NOMO-1 treated with dmso at 0.1 percent for 144 hours (cell line): Measurements from ENCODE around the gene PPM1B.
"Not testable (repeated sequence)": the region's sequence is repeated elsewhere in the genome, so short reads cannot be mapped to it uniquely, and the experiment has no call there.

Experiments used
- DNase-seq: peaks from one replicate; lab custom pipeline; 2025; ENCODE audit not compliant: unreplicated experiment; lab: John Stamatoyannopoulos, UW

PPM1B gene

DNA sequence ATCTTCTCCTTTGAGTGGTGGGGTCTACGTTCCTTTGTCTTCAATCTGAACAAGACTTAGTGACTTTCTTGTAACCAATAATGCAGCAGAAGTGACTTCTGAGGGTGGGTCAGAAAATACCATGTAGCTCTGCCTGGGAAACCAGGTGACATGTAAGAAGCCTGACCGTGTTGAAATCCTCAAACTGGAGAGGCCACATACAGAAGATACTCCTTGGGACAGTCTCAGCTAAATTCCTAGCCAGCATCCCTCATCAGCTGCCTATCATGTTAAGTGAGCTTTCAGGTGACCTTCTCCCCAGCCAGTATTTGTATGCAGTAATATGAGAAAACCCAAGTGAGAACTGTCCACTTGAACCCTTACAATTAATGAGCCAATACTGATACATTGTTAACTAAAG, 27.0 kb downstream of the PPM1B start:
- no peak for DNase-seq

DNA sequence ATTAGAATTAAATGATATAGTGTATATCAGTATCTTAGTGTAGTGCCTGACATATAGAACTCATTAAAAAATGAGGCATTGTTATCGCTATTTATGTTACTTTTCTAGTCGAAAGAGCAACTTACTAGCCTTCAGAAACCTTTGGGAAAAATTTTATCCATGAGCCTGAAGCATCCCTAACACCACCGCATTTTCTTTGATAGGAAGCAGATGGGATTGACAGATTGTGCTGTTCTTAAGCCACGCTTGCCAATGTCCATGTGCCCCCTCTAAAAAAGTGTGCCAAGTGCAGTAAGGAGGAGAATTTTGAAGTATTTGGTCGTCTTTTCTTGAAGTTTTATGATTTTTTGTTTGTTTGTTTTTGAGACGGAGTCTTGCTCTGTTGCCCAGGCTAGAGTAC, 29.1 kb downstream of the PPM1B start:
- no peak for DNase-seq

DNA sequence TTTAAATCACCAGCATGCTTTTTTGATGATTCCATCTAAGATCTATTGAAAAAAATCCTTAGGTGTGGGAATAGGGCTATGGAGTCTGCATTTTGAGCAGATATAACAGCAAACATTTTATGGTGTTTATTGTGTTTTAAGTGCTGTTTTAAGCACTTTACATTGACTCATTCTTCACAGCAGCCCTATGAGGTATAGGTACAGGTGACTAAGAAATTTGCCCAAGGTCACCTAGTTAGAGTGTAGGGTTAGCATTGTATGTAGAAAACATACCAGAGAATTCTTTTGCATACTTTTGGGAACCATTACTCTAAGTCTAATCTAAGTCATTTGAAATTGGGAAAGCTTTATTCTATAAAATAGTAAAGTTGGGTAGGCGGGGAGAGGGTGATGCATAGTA, 31.3 kb downstream of the PPM1B start:
- no peak for DNase-seq

DNA sequence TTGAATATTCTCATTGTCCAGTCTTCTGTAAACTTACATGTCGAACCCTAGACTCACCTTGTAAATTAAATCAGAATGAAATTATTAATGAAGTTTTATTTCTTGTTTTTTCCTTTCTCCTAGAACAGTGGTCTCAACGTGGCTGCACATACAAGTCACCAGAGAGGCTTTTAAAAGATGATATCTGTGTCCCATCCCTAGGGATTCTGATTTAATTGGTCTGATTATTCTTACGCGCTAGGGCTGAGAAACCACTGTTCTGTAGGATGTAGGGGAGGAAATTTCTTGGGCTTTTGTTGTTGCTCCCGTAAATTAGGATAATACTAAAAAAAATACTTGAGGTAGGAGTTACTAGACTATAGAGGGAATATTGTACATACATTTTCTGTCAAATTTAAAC, 32.1 kb downstream of the PPM1B start:
- DNase-seq: no peak

DNA sequence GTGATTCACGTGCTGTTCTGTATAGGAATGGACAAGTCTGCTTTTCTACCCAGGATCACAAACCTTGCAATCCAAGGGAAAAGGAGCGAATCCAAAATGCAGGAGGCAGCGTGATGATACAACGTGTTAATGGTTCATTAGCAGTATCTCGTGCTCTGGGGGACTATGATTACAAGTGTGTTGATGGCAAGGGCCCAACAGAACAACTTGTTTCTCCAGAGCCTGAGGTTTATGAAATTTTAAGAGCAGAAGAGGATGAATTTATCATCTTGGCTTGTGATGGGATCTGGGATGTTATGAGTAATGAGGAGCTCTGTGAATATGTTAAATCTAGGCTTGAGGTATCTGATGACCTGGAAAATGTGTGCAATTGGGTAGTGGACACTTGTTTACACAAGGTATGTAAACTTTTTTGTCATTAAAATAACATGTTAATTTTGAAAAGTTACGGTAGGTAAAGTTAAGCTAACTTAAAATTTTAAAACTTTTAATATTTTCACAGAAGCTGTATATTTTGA, 33.0 kb downstream of the PPM1B start:
- DNase-seq: no peak

DNA sequence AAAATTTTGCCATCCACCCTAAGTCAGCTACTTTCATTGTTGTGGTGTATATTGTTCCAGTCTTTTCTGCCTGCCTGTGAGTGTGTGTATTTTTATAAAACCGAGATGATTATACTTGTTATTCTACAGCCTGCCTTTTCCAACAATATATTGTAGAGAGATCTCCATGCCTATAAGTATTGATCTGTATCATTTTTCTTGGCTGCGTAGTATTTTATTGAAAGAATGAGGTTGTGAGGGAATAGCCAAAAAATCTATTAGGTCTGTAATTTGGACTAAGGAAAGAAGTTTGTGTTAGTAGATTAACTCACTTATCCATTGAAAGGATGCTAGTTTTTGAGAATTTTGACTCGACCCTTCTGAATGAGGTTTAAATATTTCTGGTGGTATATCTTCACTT, 34.9 kb downstream of the PPM1B start:
- no peak for DNase-seq

DNA sequence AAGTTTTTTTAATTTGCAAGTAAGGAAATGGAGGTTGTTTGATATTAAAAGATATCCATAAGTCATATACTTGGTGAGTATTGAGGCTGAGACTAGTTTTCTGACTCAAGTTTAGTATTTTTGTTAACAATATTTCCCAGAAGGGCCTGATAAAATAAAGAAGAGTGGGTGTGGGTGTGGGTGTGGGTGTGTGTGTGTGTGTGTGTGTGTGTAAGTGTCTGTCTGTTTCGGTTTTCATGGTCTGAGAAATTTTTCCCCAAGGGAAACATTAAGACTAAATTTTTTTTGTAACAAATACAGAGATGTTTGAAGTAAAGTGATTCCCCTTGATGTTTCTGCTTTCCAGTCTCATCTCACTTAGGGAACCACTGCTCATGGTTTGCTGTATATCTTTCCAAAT, 36.5 kb downstream of the PPM1B start:
- no peak for DNase-seq

DNA sequence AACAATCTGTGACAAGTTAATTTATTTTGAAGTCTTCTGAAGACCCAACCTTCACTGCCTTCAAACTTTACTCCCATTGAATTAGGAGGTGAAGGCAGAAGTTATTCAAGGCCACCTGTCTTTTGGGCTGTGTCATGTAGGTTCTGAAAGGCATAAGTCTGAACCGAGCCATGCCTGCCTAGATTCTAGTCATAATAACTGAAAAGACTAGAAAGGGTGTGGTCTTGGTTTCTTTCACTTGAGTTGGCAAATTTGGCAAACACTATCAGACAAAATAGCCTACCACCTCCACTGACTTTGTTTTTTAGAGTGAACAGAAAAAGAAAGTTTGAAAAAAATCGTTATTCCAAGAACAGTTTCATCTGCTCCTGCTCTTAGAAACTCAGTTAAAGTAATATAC, 38.4 kb downstream of the PPM1B start:
- no peak for DNase-seq

DNA sequence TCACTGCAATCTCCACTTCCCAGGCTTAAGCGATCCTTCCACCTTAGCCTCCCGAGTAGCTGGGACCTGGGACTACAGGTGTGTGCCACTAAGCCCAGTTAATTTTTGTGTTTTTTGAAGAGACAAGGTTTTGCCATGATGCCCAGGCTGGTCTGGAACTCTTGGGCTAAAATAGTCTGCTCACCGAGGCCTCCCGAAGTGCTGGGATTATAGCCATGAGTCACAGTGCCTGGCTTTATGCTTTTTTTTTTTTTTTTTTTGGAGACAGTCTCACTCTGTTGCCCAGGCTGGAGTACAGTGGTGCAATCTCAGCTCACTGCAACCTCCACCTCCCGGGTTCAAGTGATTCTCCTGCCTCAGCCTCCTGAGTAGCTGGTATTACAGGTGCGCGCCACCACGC, 39.0 kb downstream of the PPM1B start:
- not testable (repeated sequence) for DNase-seq

DNA sequence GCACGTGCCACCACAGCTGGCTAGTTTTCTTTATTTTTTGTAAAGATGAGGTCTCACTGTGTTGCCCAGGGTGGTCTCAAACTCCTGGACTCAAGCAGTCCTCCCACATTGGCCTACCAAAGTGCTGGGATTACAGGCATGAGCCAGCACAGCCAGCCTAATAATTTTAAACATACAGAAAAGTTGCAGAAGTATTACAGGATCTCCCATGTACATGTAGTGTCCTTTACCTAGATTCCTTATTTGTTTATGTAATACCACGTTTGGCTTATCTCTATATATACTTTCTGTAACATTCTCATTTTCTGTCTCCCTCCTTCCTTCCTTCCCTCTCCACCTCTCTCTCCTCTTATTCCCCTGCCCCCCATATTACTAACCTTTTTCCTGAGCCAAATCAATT, 41.7 kb downstream of the PPM1B start:
- DNase-seq: no peak

DNA sequence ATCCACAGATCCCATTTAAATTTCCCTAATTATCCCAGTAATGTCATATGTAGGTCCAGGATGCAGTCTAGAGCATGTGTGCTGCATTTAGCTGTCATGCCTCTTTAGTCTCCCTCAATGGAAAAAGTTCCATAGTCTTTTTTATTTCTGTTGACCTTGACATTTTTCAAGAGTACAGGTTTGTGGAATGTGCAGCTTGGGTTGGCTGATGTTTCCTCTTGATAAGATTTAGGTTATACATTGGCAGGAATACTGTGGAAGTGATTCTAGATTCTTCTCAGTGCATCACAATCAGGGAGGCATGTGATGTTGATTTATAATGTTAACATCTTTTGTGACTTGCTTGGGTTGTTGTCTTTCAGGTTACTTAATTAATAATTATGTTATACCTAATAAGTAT, 42.5 kb downstream of the PPM1B start:
- DNase-seq: no peak

DNA sequence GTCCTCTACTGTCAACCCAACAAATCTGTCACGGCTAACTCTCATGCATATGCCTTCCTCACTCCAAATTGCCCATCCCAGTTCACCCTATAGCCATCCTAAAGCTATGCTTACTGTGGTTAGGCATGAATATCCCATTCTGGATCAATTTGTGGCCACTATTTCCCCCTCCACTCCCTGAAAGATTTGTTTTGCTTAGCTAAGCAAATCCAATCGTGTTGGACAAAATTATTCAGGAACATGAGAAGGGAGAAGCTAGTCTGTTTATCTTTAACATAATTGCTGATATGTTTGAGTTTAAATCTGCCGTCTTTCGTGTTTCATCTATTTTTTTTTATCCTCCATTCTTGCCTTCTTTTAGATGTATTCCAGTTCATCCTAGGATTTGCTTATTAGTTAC, 43.6 kb downstream of the PPM1B start:
- DNase-seq: no peak

DNA sequence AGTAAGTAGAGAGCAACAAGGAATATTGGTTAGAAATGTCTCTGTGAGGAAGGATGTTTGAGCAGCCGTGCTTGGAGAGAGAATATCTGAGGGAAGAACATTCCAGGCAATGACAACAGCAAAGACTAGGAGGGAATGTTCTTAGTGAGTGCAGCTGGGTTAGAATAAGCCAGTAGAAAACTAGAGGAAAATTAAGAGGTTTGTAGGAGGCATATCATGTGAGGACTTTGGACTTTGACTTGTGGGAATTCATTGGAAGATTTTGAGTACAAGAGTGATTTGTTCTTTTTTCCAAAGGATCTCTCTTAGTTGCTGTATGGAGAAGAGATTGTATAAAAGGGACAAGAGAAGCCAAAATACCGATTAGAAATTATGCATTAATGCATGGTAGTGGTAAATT, 47.2 kb downstream of the PPM1B start:
- no peak for DNase-seq

DNA sequence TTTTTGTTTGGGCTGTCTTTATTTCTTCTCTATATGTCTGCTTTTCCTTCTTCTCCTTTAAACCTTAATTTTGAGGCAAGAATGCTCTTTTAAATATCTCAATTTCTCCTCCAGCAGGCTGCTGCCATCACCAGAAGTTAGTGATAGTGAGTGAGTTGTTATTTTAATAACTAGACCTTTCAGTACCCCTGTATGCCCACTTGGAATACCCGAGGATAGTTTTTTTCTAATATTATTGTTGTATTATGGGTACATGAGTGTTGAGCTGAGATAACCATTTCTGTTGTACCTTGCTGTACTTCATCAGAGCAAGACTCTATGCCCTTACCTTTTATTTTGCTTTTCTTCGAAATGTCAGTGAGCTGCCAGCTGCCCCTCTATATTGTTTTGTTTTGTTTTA, 50.1 kb downstream of the PPM1B start:
- no peak for DNase-seq

DNA sequence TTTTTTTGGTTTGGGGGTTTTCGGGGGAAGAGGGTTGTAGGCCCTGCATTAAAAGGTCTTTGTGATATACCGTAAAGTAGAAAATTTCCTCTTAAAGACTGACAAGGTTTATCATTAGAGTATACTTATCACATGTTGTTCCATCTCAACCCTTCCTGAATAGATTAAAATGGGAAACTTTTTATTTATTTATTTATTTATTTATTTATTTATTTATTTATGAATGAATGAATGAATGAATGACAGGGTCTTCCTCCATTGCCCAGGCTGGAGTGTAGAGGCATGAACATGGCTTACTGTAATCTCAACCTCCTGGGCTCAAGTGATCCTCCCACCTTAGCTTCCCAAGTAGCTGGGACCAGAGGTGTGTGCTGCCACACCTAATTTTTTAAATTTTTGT, 58.1 kb downstream of the PPM1B start:
- DNase-seq: no peak

DNA sequence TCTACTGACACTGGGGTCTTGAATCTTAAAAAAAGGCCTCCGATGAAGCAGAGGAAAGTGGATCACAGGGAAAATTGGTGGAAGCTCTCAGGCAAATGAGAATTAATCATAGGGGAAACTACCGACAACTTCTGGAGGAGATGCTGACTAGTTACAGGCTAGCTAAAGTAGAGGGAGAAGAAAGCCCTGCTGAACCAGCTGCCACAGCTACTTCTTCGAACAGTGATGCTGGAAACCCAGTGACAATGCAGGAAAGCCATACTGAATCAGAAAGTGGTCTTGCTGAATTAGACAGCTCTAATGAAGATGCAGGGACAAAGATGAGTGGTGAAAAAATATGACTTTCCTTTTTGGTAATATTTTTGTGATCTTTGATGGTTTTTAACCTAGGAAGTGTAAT, 61.7 kb downstream of the PPM1B start:
- no peak for DNase-seq

DNA sequence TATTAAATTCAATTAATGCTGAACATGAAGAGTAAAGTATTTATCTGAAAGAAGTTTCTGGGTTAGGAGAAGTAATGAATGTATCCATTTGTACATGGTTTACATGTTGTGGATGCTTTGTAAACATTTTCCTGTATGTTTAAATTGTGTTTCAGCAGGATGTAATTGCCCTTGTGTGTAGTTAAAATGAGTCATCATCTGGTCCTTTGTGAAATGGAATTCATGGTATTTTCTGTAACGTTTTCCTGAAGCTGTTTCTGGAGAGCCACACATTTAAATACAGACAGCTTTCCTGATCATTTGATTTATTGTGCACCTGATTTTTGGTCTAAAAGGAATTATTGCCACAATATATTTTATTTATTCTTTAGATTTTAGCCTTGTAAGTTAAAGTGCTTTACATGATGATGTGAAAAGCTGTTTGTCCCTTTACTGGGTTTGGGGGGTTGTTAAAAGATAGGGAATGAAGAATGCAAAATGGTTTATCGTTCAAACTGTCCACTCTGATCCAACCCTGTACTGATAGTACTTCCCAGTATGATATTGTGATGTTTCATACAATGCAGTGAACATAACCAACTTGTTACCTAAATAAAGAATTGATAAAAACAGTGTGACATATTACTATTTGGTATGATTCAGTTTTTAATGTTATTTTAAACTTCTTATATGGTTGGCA, 64.9 kb downstream of the PPM1B start:
- no peak for DNase-seq

DNA sequence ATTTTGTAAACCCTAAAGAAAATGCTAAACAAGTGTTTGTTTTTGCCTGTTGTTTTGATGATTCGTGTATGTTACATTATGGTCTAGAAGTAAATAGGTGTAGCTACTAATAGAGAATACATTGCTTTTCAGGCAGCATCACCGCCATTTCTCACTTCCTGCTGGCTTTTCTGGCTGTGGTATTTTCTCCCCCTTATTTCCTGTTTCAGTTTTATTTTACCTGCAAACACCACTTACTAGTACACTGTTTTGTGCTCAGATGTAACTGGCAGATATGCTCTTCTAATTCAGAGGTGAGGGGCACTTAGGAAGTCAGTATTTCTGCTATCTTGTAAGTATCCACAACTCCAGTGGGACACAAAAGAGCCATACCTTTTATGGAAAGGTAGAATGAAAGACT, 68.5 kb downstream of the PPM1B start:
- DNase-seq: no peak

DNA sequence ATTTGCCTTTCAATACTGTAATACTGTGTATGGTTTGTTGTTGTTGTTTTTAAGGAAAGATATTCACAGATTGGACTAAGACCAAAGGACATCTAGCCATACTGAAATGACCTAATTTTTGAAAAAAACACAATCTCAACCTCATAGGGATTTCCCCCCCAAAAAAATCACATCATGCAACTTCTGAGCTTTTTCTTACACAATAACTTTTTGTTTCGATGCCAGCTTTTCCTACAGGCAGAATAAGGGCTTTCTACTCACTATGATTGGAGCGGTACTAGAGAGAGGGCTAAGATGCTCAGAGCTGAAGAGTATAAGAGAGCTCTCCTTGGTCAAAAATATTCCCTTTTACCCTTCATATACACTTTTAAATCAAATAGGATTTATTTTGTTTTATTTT, 74.2 kb downstream of the PPM1B start:
- no peak for DNase-seq

DNA sequence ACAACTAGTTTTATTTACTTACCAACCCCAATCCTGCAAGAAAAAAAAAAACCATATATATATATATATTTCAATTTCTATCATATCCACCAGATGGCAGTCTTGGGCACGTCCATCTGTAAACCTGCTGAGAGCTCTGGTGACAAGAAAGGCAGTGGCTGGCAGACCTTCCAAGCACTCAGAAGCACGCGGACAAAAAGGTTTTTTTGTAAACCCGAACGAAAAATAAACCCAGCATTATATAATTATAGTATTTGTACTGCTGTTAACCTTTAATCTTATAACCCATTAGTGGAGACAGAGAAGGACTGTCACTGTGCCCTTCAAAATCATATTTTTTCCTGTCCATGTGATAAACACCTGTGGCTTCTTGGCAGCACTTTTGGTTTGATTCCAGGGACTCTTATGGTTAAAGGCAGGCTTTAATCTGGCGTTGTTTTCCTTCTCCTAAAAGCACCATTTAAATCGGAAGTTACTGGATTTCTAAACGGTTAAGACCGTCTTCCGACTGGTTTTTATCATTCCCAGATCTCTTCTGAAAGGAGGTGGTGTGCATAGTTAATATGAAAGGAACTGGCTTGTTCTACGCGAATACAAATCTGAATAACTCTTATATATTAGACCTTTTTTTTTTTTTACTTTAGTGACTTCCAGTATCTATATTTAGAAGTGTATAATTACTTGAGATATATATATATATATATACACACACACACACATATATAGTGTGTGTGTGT, 75.6 kb downstream of the PPM1B start:
- DNase-seq: peak; percentile 50

DNA sequence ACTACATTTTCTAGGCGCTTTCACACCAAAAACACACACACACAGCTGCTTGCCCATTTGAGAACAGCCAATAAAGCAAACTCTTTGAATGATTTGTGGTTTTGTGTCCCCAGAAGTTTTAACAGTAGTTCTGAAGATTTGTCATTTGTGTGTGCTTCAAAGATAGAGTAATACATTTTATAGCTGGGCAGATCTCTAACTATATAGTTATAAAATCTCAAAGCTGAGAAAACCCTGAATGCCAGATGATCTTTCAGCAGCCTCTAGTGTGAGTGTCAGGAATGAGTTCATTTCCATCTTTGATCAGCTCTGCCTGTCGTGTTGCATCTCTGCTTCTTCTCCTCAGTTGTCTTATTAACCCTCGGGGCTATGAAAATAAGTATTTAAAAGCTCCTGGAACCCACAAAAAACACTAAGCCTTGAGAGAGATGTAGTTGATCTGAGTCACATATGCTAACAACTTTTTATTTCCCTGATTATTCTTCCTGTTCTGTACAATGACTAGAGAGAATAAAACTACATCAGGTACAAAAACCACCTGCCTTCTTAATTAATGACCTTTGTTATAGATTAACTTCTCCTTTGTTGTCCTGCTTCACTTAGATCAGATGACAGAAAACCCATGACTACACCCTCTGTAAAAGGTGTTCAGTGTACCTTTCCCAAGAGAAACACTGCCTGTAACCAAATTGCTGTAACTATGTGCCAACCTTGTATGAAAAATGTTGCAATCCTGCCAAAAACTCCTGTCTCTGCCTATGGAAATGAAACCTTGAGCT, 76.6 kb downstream of the PPM1B start:
- DNase-seq: no peak

DNA sequence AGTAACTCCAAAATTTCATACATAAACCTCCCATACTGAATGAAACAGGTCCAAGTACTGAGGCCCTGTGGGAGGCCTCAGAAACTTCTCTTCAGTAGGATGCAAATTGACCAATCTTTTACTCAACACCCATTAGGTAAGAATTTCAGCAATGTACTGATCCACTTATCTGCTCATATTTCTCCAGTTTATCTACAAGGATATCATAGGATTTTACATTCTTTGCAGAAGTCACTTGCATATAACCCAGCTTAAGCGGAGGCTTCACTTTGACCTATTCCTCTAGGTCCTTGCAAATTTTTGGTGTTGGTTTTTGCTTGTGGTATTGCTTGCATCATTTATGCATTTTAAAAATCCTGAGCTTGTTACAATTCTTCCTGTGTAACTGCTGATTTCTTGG, 77.8 kb downstream of the PPM1B start:
- DNase-seq: no peak
